Chondrocyte (in vitro differentiated cells): Measurements from ENCODE around the gene SLC2A13. TPM values are rescaled to one million over a fixed set of nuclear protein-coding genes. Genes with fewer than 3 reads are reported as not detected.

ENCODE experiments used
- DNase-seq: peaks from one replicate; pipeline ENCODE4 v3.0.0; 2021; ENCODE audit warnings: mixed read lengths, low spot score
- H3K27ac Mint-ChIP-seq: one replicate; pipeline ENCODE4 v1.8.0; 2021; ENCODE audit warnings: mild to moderate bottlenecking, moderate library complexity, mixed read lengths; ENCODE audit not compliant: unreplicated experiment
- H3K27me3 Mint-ChIP-seq: 2 replicates; pipeline ENCODE4 v1.8.0; 2021; ENCODE audit warnings: low read depth, mixed read lengths
- H3K36me3 Mint-ChIP-seq: 2 replicates; pipeline ENCODE4 v1.8.0; 2021; ENCODE audit warnings: low read depth, mixed read lengths
- H3K4me1 Mint-ChIP-seq: 2 replicates; pipeline ENCODE4 v1.8.0; 2021; ENCODE audit warnings: low read depth, mild to moderate bottlenecking, mixed read lengths
- H3K4me3 Mint-ChIP-seq: one replicate; pipeline ENCODE4 v1.8.0; 2021; ENCODE audit warnings: mild to moderate bottlenecking, moderate library complexity, mixed read lengths; ENCODE audit not compliant: unreplicated experiment
- H3K9me3 Mint-ChIP-seq: 2 replicates; pipeline ENCODE4 v1.8.0; 2021; ENCODE audit warnings: low read depth, mixed read lengths
- CTCF ChIP-seq: fragments of 200-600 bp; sonication (generic); IDR thresholded peaks from 2 replicates; pipeline ENCODE4 v1.5.0; 2021; ENCODE audit warnings: antibody characterized with exemption, mild to moderate bottlenecking, moderate library complexity
- total RNA-seq: library from RNA; stranded (reverse); gene quantifications from 3 replicates; pipeline ENCODE4 v1.2.1, GENCODE V29; 2021

Gene SLC2A13
- total RNA-seq, 1 donor from 2014 or later, result 14.4 TPM

- Mint-ChIP-seq H3K4me1 (no peaks in the 10 kb centered on the region), H3K4me3 (no peak overlapping the region), H3K27me3 (no peaks in the 10 kb centered on the region), H3K9me3 (peaks cover 4% of the 10 kb centered on the region), H3K36me3 (no peaks in the 10 kb centered on the region), H3K27ac (no peak overlapping the region)
- DNase-seq, result no peak
- no peak for TF ChIP-seq CTCF
Observed at GRCh38 chr12:39975374-39975918, 130.4 kb downstream of the SLC2A13 start.

DNA sequence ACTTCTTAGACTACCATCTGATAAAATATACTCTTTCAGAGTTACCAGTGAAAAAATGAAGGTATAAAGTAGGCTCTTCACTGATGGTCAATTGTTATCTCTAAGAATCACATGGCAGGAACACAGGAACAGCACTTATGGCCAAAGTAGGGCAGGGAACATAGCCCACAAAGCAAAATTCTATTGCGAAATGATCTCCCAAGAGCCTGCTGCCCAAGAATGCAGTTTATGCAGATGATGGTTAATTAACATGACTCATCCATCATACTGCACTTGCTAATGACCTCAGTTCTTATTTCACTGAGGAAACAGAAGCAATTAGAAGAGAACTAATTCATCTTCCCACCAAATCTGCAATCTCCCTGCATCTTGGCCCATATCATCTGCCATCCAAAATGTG is 133.8 kb downstream of the SLC2A13 start:
- no peak for DNase-seq
- Mint-ChIP-seq H3K27me3 (no peaks in the 10 kb centered on the region), H3K27ac (no peak overlapping the region), H3K4me1 (peaks cover 1% of the 10 kb centered on the region), H3K36me3 (peaks cover 2% of the 10 kb centered on the region), H3K9me3 (peaks cover 9% of the 10 kb centered on the region), H3K4me3 (no peak overlapping the region)
- no peak for TF ChIP-seq CTCF

DNA sequence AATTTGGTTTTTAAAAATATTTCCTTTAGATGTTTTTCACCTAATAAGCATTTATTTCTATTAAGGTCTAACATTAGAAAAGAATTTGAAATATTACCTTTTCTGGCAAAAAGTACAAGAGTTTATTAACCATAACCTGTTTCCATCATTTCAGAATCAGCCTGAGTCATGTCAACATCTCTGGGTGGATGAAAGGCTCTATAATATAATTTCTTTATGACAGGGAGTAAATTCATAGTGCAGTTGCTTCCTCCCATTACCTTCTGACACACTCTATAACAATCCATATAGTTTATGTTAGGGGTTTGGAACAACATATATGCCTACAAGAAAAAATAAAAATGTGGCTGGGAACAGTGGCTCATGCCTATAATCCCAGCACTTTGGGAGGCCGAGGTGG is 134.5 kb downstream of the SLC2A13 start:
- Mint-ChIP-seq H3K4me3 (no peak overlapping the region), H3K9me3 (peaks cover 9% of the 10 kb centered on the region), H3K36me3 (peaks cover 2% of the 10 kb centered on the region), H3K4me1 (peaks cover 9% of the 10 kb centered on the region), H3K27me3 (no peaks in the 10 kb centered on the region), H3K27ac (no peak overlapping the region)
- DNase-seq, result no peak
- no peak for TF ChIP-seq CTCF

GRCh38 chr12:39966721-39967120 is 139.2 kb downstream of the SLC2A13 start:
- no peak overlapping the region for H3K4me3 Mint-ChIP-seq
- H3K9me3 Mint-ChIP-seq, result peaks cover 9% of the 10 kb centered on the region
- no peak for TF ChIP-seq CTCF
- no peaks in the 10 kb centered on the region for H3K27me3 Mint-ChIP-seq
- H3K27ac Mint-ChIP-seq, result no peak overlapping the region
- peaks cover 3% of the 10 kb centered on the region for H3K36me3 Mint-ChIP-seq
- no peak for DNase-seq
- peaks cover 13% of the 10 kb centered on the region for H3K4me1 Mint-ChIP-seq

- DNase-seq, result no peak
- H3K36me3 Mint-ChIP-seq, result peaks cover 3% of the 10 kb centered on the region
- H3K9me3 Mint-ChIP-seq, result peaks cover 9% of the 10 kb centered on the region
Observed at GRCh38 chr12:39966256-39966655, 139.6 kb downstream of the SLC2A13 start.

More at GRCh38 chr12:39966256-39966655, 139.6 kb downstream of the SLC2A13 start:
- TF ChIP-seq CTCF, result no peak
- Mint-ChIP-seq H3K4me1 (peaks cover 13% of the 10 kb centered on the region), H3K27me3 (no peaks in the 10 kb centered on the region), H3K4me3 (no peak overlapping the region), H3K27ac (no peak overlapping the region)
